Left lung (tissue), 14 donors: ENCODE measurements around the gene TRIM48. TPM values are rescaled to one million over a fixed set of nuclear protein-coding genes. Genes with fewer than 3 reads are reported as not detected.
"Not testable (repeated sequence)": the region's sequence is repeated elsewhere in the genome, so short reads cannot be mapped to it uniquely, and the experiment has no call there.

Source experiments
- ATAC-seq: fragments of 200-7000 bp; cut with Tn5 transposase; one replicate; pipeline ENCODE4 v1.9.1; 2020; ENCODE audit warnings: moderate library complexity
- DNase-seq, 4 donors: peaks; one replicate each; pipeline ENCODE4 v3.0.0-alpha.2; 2013 to 2020
- H3K27ac ChIP-seq, 2 donors: fragments of 200-600 bp; sonication (generic) in 1 of 2; one replicate each; pipeline versions ENCODE4 v1.5.0 to v1.8.0; 2020 to 2021
- H3K27me3 ChIP-seq, 2 donors: fragments of 200-600 bp; sonication (generic) in 1 of 2; one replicate each; pipeline versions ENCODE4 v1.5.0 to v1.8.0; 2020 to 2021
- H3K36me3 ChIP-seq, 2 donors: fragments of 200-600 bp; sonication (generic) in 1 of 2; one replicate each; pipeline versions ENCODE4 v1.5.0 to v1.8.0; 2020 to 2021
- H3K4me1 ChIP-seq, 2 donors: fragments of 200-600 bp; one replicate each; pipeline ENCODE4 v1.8.0; 2021
- H3K4me3 ChIP-seq, 2 donors: fragments of 200-600 bp; sonication (generic) in 1 of 2; one replicate each; pipeline versions ENCODE4 v1.5.0 to v1.8.0; 2020 to 2021; ENCODE audit warnings: mild to moderate bottlenecking in 1 of 2
- H3K9me3 ChIP-seq, 2 donors: fragments of 200-600 bp; sonication (generic) in 1 of 2; one replicate each; pipeline versions ENCODE4 v1.5.0 to v1.8.0; 2020 to 2021
- CTCF ChIP-seq, 2 donors: fragments of 200-600 bp; sonication (generic) in 1 of 2; IDR thresholded peaks; one replicate each; pipeline versions ENCODE4 v1.5.0 to v1.8.0; 2021; ENCODE audit warnings: antibody characterized with exemption in 2 of 2
- intact Hi-C, 2 donors: fragments of 100-400 bp; cut with DNase I; formaldehyde crosslinking; loops; one replicate each; pipeline versions ENCODE4 v1.11.2 to v1.14.2; 2022
- long read RNA-seq, 12 donors: library from polyadenylated mRNA in 2 of 12; unstranded in 2 of 12; transcript quantifications; one replicate each; pipeline ENCODE4 v2.0.0 and lab custom pipeline, GENCODE V29; 2019 to 2026
- polyA plus RNA-seq, 6 donors: library from polyadenylated mRNA; unstranded; fragments of 120-200 nt; gene quantifications; one replicate each; pipeline ENCODE4 v1.2.1, GENCODE V29; 2013; ENCODE audit not compliant: insufficient read length in 6 of 6
- total RNA-seq, 2 donors: library from RNA; stranded (reverse); fragmentation: NEBNext Ultra II Directional; extraction: Animal tissue kit (Norgen Biotek cat#: 25700); gene quantifications; one replicate each; pipeline ENCODE4 v1.2.1, GENCODE V29; 2021
- donor health status: DM: no; HTN: yes; CAD: no.
- donor health status: DM: no; HTN: no; CAD: no.

The TRIM48 gene
- total RNA-seq (not detected), polyA plus RNA-seq (not detected)
- long read RNA-seq, donor 1: 0 reads
- long read RNA-seq, donor 2: 0 reads
- long read RNA-seq, donor 3: 0 reads
- long read RNA-seq, donor 4: 0 reads
- long read RNA-seq, donor 5: 0 reads
- long read RNA-seq, donor 6: 0 reads
- long read RNA-seq, donor 7: 0 reads
- long read RNA-seq, donor 8: 0 reads
- long read RNA-seq, donor 9: 0 reads
- long read RNA-seq, donor 10: 0 reads
- long read RNA-seq, donor 11: 0 reads
- long read RNA-seq, donor 12: 0 reads

GRCh38 chr11:55261855-55262254 lies at the start of gene TRIM48:
TRIM48 (plus strand) TSS chr11:55262155; CDS start chr11:55262268, 113 bp downstream.
- intact Hi-C loops, H3K27ac ChIP-seq, H3K4me3 ChIP-seq, H3K36me3 ChIP-seq, ATAC-seq, H3K4me1 ChIP-seq, DNase-seq, H3K27me3 ChIP-seq: not testable (repeated sequence)
- peaks cover 0 to 13% of the 10 kb centered on the region in 2 donors for H3K9me3 ChIP-seq

DNA sequence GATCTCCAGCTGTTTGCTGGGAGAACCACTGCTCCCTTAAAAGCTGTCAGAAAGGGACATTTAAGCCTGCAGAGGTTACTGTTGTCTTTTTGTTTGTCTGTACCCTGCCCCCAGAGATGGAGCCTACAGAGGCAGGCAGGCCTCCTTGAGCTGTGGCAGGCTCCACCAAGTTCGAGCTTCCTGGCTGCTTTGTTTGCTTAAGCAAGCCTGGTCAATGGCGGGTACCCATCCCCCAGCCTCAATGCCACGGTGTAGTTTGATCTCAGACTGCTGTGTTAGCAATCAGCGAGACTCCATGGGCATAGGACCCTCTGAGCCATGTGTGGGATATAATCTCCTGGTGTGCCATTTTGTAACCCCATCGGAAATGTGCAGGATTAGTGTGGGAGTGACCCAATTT lies 23.6 kb upstream of the TRIM48 start:
- H3K27ac ChIP-seq, H3K4me3 ChIP-seq, H3K4me1 ChIP-seq, ATAC-seq, H3K27me3 ChIP-seq, H3K36me3 ChIP-seq, intact Hi-C loops: not testable (repeated sequence)
- DNase-seq: peak in 1 of 4 donors; percentile 3
- peaks cover 0 to 56% of the 10 kb centered on the region in 2 donors for H3K9me3 ChIP-seq

GRCh38 chr11:55263081-55263480 lies 1.1 kb downstream of the TRIM48 start:
- ATAC-seq (no peak), DNase-seq (no peak)
- intact Hi-C loops: no loop called here
- no peaks in the 10 kb centered on the region for H3K36me3 ChIP-seq
- TF ChIP-seq CTCF (IDR thresholded peaks at IDR 0.05): no peak
- peaks cover 0 to 9% of the 10 kb centered on the region in 2 donors for H3K9me3 ChIP-seq
- no peaks in the 10 kb centered on the region for H3K4me1 ChIP-seq
- H3K27me3 ChIP-seq: no peaks in the 10 kb centered on the region
- no peak overlapping the region for H3K4me3 ChIP-seq
- H3K27ac ChIP-seq: no peak overlapping the region

Other genes with a start within 250 kb of the TRIM48 start
- not detected for gene OR4A16, start 81.0 kb downstream of the TRIM48 start, total RNA-seq
- not detected for gene OR4A16, start 81.0 kb downstream of the TRIM48 start, polyA plus RNA-seq
- not detected for gene OR4A15, start 105.8 kb downstream of the TRIM48 start, total RNA-seq
- not detected for gene OR4A15, start 105.8 kb downstream of the TRIM48 start, polyA plus RNA-seq